HepG2 (cell line): Measurements from ENCODE around the gene STIMATE. TPM values are rescaled to one million over a fixed set of nuclear protein-coding genes. Genes with fewer than 3 reads are reported as not detected.

Experiments
- ATAC-seq: fragments of 200-7000 bp; cut with Tn5 transposase; 3 replicates; pipeline ENCODE4 v1.9.1; 2020; ENCODE audit warnings: mild to moderate bottlenecking, moderate library complexity
- BruUV-seq: library from RNA; stranded (reverse); fragments of 400-500 nt; replicated peaks from 2 replicates; lab custom pipeline; 2021; lab: Mats Ljungman, UMichigan
- CTCF ChIA-PET: fragments of 300-600 bp; formaldehyde crosslinking; extraction: SDS; loops from one replicate; lab custom pipeline; 2021; ENCODE audit warnings: low total read pairs, inconsistent platforms, low intra/inter-chr PET ratio; lab: Yijun Ruan, JAX
- POLR2A ChIA-PET: fragments of 350-600 bp; sonication (Branson Sonifier 250); formaldehyde crosslinking; loops from one replicate; lab custom pipeline; 2020; ENCODE audit warnings: antibody characterized with exemption, inconsistent platforms; lab: Yijun Ruan, JAX
- DNase-seq: peaks from one replicate; pipeline ENCODE4 v3.0.0-alpha.2; 2015; ENCODE audit warnings: low spot score
- FAIRE-seq: peaks from 3 replicates; lab custom pipeline; 2011; peaks lifted over from hg19 to GRCh38; lab: Jason Lieb, UNC
- H2AFZ ChIP-seq: one replicate; pipeline ENCODE4 v1.6.1; 2011; ENCODE audit warnings: low read length, inconsistent platforms
- H3K27ac ChIP-seq: fragments of 300-600 bp; 3 replicates; pipeline ENCODE4 v1.8.0; 2011; ENCODE audit warnings: mixed run types, mild to moderate bottlenecking, mixed read lengths, low read length, inconsistent platforms; ENCODE audit not compliant: insufficient read depth; ENCODE audit errors: extremely low read length
- H3K27me3 ChIP-seq, 2 experiments: fragments of 200-600 bp in 1 of 2; 2 replicates in 1 of 2; 3 replicates in 1 of 2; pipeline versions ENCODE4 v1.6.0 to v1.8.0; 2011; ENCODE audit warnings: low read length in 2 of 2, mild to moderate bottlenecking in 2 of 2, moderate library complexity in 2 of 2, inconsistent platforms in 1 of 2; ENCODE audit not compliant: insufficient read depth in 2 of 2, control insufficient read depth in 1 of 2
- H3K36me3 ChIP-seq, 2 experiments: fragments of 200-600 bp in 1 of 2; replicated peaks in 1 of 2; 2 replicates in 1 of 2; 3 replicates in 1 of 2; pipeline versions ENCODE4 v1.5.1 to v1.8.0; 2011; ENCODE audit warnings: low read length in 2 of 2, inconsistent platforms in 1 of 2; ENCODE audit not compliant: insufficient read depth in 2 of 2, control insufficient read depth in 1 of 2
- H3K4me1 ChIP-seq: 2 replicates; pipeline ENCODE4 v1.5.1; 2012; ENCODE audit warnings: low read length, inconsistent platforms; ENCODE audit not compliant: insufficient read depth
- H3K4me2 ChIP-seq: 2 replicates; pipeline ENCODE4 v1.6.0; 2011; ENCODE audit warnings: low read depth, low read length, inconsistent platforms
- H3K4me3 ChIP-seq, 3 experiments: fragments of 200-600 bp in 1 of 3; sonication (generic), shearing (Covaris generic) in 1 of 3; replicated peaks in 1 of 3; 2 replicates each; pipeline ENCODE4 v1.5.1; 2011 to 2016; ENCODE audit warnings: low read length in 3 of 3, inconsistent platforms in 2 of 3, low read depth in 2 of 3, mild to moderate bottlenecking in 2 of 3, control low read depth in 1 of 3, mixed read lengths in 1 of 3; ENCODE audit not compliant: insufficient read depth in 1 of 3
- H3K79me2 ChIP-seq: one replicate; pipeline ENCODE4 v1.6.1; 2011; ENCODE audit warnings: low read length, inconsistent platforms; ENCODE audit not compliant: insufficient read depth
- H3K9ac ChIP-seq: 2 replicates; pipeline ENCODE4 v1.6.0; 2011; ENCODE audit warnings: mild to moderate bottlenecking, low read depth, low read length, inconsistent platforms; ENCODE audit not compliant: insufficient read depth
- H3K9me3 ChIP-seq: 2 replicates; pipeline ENCODE4 v1.5.1; 2012; ENCODE audit warnings: mild to moderate bottlenecking, low read length
- H4K20me1 ChIP-seq: 2 replicates; pipeline ENCODE4 v1.6.0; 2011; ENCODE audit warnings: inconsistent platforms, mild to moderate bottlenecking, low read length, moderate library complexity; ENCODE audit not compliant: insufficient read depth
- ATRX ChIP-seq: sonication (generic); formaldehyde crosslinking; IDR thresholded peaks from 2 replicates; pipeline ENCODE4 v1.4.0; 2020; ENCODE audit warnings: missing genetic modification reagents, borderline replicate concordance
- CEBPG ChIP-seq: IDR thresholded peaks from 2 replicates; pipeline ENCODE4 v1.6.1; 2016
- EHMT2 ChIP-seq: fragments of 200-600 bp; sonication (generic); IDR thresholded peaks from 2 replicates; pipeline ENCODE4 v1.7.0; 2017; ENCODE audit warnings: antibody characterized with exemption, low read depth, low read length, borderline replicate concordance
- EP300 ChIP-seq, 3 experiments: sonication (generic) in 1 of 3; formaldehyde crosslinking in 1 of 3; IDR thresholded peaks; 2 replicates each; pipeline versions ENCODE4 v1.5.1 to v1.6.1; 2011 to 2020; ENCODE audit warnings: low read depth in 2 of 3, low read length in 2 of 3, borderline replicate concordance in 1 of 3, improper control_type of control experiment in 1 of 3, mild to moderate bottlenecking in 1 of 3, missing genetic modification reagents in 1 of 3, moderate library complexity in 1 of 3
- KLF9 ChIP-seq: IDR thresholded peaks from 2 replicates; pipeline ENCODE4 v1.6.1; 2016; ENCODE audit warnings: low read depth
- RARG ChIP-seq: sonication (generic); formaldehyde crosslinking; IDR thresholded peaks from 2 replicates; pipeline ENCODE4 v1.4.0; 2020; ENCODE audit warnings: low read depth, mild to moderate bottlenecking, missing genetic modification reagents
- RXRB ChIP-seq: IDR thresholded peaks from 2 replicates; pipeline ENCODE4 v1.6.1; 2016; ENCODE audit warnings: borderline replicate concordance, missing genetic modification reagents, missing compliant biosample characterization
- SAP130 ChIP-seq: IDR thresholded peaks from 2 replicates; pipeline ENCODE4 v1.6.1; 2016; ENCODE audit warnings: low read depth
- SOX13 ChIP-seq, 3 experiments: fragments of 450-650 bp in 1 of 3; sonication (generic) in 1 of 3; formaldehyde crosslinking in 1 of 3; IDR thresholded peaks in 2 of 3; conservative IDR thresholded peaks in 1 of 3; 2 replicates each; pipeline versions ENCODE4 v1.5.0 to v1.6.1; 2016 to 2020; ENCODE audit warnings: antibody characterized with exemption in 1 of 3, mild to moderate bottlenecking in 1 of 3, missing compliant biosample characterization in 1 of 3, missing genetic modification reagents in 1 of 3, moderate library complexity in 1 of 3
- XBP1 ChIP-seq: sonication (generic); formaldehyde crosslinking; IDR thresholded peaks from 2 replicates; pipeline ENCODE4 v1.5.0; 2020; ENCODE audit warnings: missing genetic modification reagents
- ZFAT ChIP-seq: sonication (generic); formaldehyde crosslinking; conservative IDR thresholded peaks from 2 replicates; pipeline ENCODE4 v1.8.1; 2023; ENCODE audit warnings: missing genetic modification reagents, inconsistent platforms
- ZFP82 ChIP-seq: sonication (generic); formaldehyde crosslinking; IDR thresholded peaks from 2 replicates; pipeline ENCODE4 v1.5.1; 2020; ENCODE audit warnings: mild to moderate bottlenecking, missing genetic modification reagents, borderline replicate concordance
- ZNF652 ChIP-seq: IDR thresholded peaks from 2 replicates; pipeline ENCODE4 v1.6.1; 2016; ENCODE audit warnings: low read depth, borderline replicate concordance
- WGBS: methylation state at CpG from one replicate; pipeline ENCODE4 v1.1.6; 2017; ENCODE audit warnings: low lambda C conversion rate; 5-methylcytosine and 5-hydroxymethylcytosine counted together
- in situ Hi-C: cut with HindIII; loops from 2 replicates; pipeline ENCODE4 v1.10.0; 2017; ENCODE audit warnings: low pct_unique_long_range_greater_than_20kb; ENCODE audit not compliant: extremely low pct_ligation_motif_present
- intact Hi-C: fragments of 100-400 bp; cut with micrococcal nuclease; formaldehyde crosslinking; loops from one replicate; pipeline ENCODE4 v1.10.0; 2022; ENCODE audit not compliant: unreplicated experiment
- polyA plus RNA-seq, 8 experiments: library from polyadenylated mRNA; depleted of rRNA in 3 of 8; stranded (reverse) in 7 of 8; unstranded in 1 of 8; fragments of >200 nt; fragmentation: Illumina TruSeq in 4 of 8; extraction: Trizol in 4 of 8; gene quantifications; 2 replicates each; pipeline versions ENCODE4 v1.2.1 to v1.2.3, GENCODE V29; 2011 to 2016; ENCODE audit warnings: low read depth in 4 of 8, missing spikeins in 1 of 8, mixed read lengths in 1 of 8; ENCODE audit not compliant: insufficient read depth in 1 of 8
- total RNA-seq, 5 experiments: library from RNA; depleted of rRNA; stranded (reverse); fragments of >200 nt; fragmentation: Illumina TruSeq; extraction: Trizol; gene quantifications; 2 replicates each; pipeline ENCODE4 v1.2.3, GENCODE V29; 2016; ENCODE audit warnings: low read depth in 1 of 5
- TF ChIP-seq, protein P1 (sequence below): sonication (generic); formaldehyde crosslinking; IDR thresholded peaks from 2 replicates; pipeline ENCODE4 v1.5.1; 2020; ENCODE audit warnings: mild to moderate bottlenecking, missing genetic modification reagents, moderate library complexity
- TF ChIP-seq, protein P2 (sequence below): sonication (generic); formaldehyde crosslinking; IDR thresholded peaks from 2 replicates; pipeline ENCODE4 v1.8.1; 2023; ENCODE audit warnings: missing genetic modification reagents, inconsistent platforms, borderline replicate concordance

STIMATE gene
- total and polyA plus RNA-seq, 2 of the 13 experiments (the other 11 are each of a cell fraction or from before 2014, with no cell fraction given) = 5.7 to 11.7 TPM

DNA sequence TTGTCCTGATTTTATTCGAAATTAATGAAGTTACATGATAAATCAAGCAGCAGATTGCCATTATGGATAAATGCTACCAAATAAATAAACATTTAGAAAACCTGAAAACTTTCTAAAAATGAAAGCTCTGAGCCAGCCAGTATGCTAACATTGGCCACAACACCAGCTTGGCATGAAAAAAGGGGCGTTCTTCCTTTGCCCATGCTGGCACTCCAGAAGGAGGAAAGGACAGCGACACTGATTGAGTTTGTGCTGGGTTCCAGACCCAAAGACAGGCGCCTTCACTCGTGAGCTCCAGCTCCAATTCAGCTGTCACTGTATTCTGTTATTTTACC, 5.1 kb downstream of the STIMATE start:
- H3K4me1 ChIP-seq = peaks cover 60% of the 10 kb centered on the region

DNA sequence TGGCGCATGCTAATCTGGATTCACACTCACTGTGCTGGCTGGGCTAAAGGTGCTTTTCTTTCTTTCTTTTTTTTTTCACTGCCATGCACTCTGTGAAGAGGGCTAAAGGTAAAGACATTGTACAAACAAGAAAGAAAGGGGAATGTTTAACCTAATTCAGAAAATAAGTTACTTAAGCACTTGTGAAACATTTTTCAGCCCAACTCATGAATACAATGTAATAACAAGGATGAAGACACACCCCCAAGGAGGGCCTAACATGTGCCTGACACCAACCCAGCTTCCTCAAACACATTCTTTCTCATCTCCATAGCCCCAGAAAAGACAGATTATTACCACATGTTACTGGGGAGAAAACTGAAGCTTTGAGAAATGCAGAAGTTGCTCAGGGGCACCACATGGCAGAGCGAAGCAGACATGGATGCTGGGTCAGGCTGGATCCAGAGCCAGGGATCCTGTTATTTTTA, 5.7 kb downstream of the STIMATE start:
- in situ Hi-C loops (no loop called here), intact Hi-C loops (loop anchor here (5.0 kb wide), 1 partner anchor 39 kb away; no protein-coding TSS in a partner anchor)
- no TSS peak for BruUV-seq
- Histone ChIP-seq H3K4me1 (peaks cover 57% of the 10 kb centered on the region), H3K4me3 (no peak overlapping the region), H3K27ac (peak overlapping the region; percentile 68), H3K9ac (peak overlapping the region; percentile 31), H3K4me2 (peak overlapping the region; percentile 47), H3K9me3 (no peaks in the 10 kb centered on the region), H3K27me3 (no peaks in the 10 kb centered on the region), H2AFZ (no peak overlapping the region), H3K79me2 (peaks cover 10% of the 10 kb centered on the region), H3K36me3 (no peaks in the 10 kb centered on the region; a peak in 1 of 5 replicates), H4K20me1 (no peaks in the 10 kb centered on the region)
- ChIA-PET POLR2A (no interaction called here), CTCF (no interaction called here)
- 79% methylated on average over 2 of the region's 2 CpGs for WGBS
- peak; percentile 66 for DNase-seq
- peak; percentile 72 for FAIRE-seq
- ATAC-seq = peak; percentile 70
- peak in 1 of 2 experiments; percentile 5; a peak in 1 of 4 replicates for TF ChIP-seq EP300 (IDR thresholded peaks at IDR 0.05; ENCODE audit: low read depth in 2 of 2, low read length in 2 of 2)
- TF ChIP-seq EP300 (CRISPR knock-in tag; IDR thresholded peaks at IDR 0.05; ENCODE audit: borderline replicate concordance) = no peak
- no peak for TF ChIP-seq SOX13 (IDR thresholded peaks at IDR 0.05)
- peak in 1 of 2 experiments; percentile 31; a peak in 1 of 4 replicates for TF ChIP-seq SOX13 (CRISPR knock-in tag; conservative IDR thresholded peaks at IDR 0.05 in 1 of 2, IDR thresholded peaks at IDR 0.05 in 1 of 2)
- TF ChIP-seq, protein P1, sequence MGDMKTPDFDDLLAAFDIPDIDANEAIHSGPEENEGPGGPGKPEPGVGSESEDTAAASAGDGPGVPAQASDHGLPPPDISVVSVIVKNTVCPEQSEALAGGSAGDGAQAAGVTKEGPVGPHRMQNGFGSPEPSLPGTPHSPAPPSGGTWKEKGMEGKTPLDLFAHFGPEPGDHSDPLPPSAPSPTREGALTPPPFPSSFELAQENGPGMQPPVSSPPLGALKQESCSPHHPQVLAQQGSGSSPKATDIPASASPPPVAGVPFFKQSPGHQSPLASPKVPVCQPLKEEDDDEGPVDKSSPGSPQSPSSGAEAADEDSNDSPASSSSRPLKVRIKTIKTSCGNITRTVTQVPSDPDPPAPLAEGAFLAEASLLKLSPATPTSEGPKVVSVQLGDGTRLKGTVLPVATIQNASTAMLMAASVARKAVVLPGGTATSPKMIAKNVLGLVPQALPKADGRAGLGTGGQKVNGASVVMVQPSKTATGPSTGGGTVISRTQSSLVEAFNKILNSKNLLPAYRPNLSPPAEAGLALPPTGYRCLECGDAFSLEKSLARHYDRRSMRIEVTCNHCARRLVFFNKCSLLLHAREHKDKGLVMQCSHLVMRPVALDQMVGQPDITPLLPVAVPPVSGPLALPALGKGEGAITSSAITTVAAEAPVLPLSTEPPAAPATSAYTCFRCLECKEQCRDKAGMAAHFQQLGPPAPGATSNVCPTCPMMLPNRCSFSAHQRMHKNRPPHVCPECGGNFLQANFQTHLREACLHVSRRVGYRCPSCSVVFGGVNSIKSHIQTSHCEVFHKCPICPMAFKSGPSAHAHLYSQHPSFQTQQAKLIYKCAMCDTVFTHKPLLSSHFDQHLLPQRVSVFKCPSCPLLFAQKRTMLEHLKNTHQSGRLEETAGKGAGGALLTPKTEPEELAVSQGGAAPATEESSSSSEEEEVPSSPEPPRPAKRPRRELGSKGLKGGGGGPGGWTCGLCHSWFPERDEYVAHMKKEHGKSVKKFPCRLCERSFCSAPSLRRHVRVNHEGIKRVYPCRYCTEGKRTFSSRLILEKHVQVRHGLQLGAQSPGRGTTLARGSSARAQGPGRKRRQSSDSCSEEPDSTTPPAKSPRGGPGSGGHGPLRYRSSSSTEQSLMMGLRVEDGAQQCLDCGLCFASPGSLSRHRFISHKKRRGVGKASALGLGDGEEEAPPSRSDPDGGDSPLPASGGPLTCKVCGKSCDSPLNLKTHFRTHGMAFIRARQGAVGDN (CRISPR knock-in tag) = peak; percentile 36; the same call in 1 of the 2 replicates
- 0 out of 2 replicates have a peak, but pooled peaks have one; percentile 18 for TF ChIP-seq CEBPG
- TF ChIP-seq SAP130 (CRISPR knock-in tag) = 0 out of 2 replicates have a peak, but pooled peaks have one; percentile 19
- TF ChIP-seq RXRB (CRISPR knock-in tag) = peak; percentile 44; the same call in 1 of the 2 replicates
- TF ChIP-seq, protein P2, sequence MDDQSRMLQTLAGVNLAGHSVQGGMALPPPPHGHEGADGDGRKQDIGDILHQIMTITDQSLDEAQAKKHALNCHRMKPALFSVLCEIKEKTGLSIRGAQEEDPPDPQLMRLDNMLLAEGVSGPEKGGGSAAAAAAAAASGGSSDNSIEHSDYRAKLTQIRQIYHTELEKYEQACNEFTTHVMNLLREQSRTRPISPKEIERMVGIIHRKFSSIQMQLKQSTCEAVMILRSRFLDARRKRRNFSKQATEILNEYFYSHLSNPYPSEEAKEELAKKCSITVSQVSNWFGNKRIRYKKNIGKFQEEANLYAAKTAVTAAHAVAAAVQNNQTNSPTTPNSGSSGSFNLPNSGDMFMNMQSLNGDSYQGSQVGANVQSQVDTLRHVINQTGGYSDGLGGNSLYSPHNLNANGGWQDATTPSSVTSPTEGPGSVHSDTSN = no peak

More for the DNA sequence above, 5.1 kb downstream of the STIMATE start:
- H4K20me1 ChIP-seq = no peaks in the 10 kb centered on the region
- in situ Hi-C loops (no loop called here), intact Hi-C loops (loop anchor here (5.0 kb wide), 1 partner anchor 40 kb away; no protein-coding TSS in a partner anchor)
- ChIA-PET POLR2A (no interaction called here), CTCF (no interaction called here)
- no TSS peak for BruUV-seq
- peaks cover 12% of the 10 kb centered on the region for H3K79me2 ChIP-seq
- H3K36me3 ChIP-seq = no peaks in the 10 kb centered on the region; a peak in 1 of 5 replicates
- no peak for FAIRE-seq
- no peak for ATAC-seq
- no peak for DNase-seq
- TF ChIP-seq ZNF652 (no peak), ZFP82 (CRISPR knock-in tag) (no peak), ZFAT (CRISPR knock-in tag) (no peak), RARG (CRISPR knock-in tag) (no peak), ATRX (CRISPR knock-in tag) (no peak), XBP1 (CRISPR knock-in tag) (no peak), EHMT2 (0 out of 2 replicates have a peak, but pooled peaks have one; percentile 47), KLF9 (CRISPR knock-in tag) (no peak)
- H3K9me3 ChIP-seq = no peaks in the 10 kb centered on the region
- WGBS = 76% methylated on average over 5 of the region's 5 CpGs
- H3K27me3 ChIP-seq = no peaks in the 10 kb centered on the region
- no peak overlapping the region for H3K4me3 ChIP-seq
- peak overlapping the region; percentile 47 for H3K4me2 ChIP-seq
- H2AFZ ChIP-seq = no peak overlapping the region
- no peak overlapping the region for H3K9ac ChIP-seq
- H3K27ac ChIP-seq = peak overlapping the region; percentile 68
